GM13977 (cell line): Measurements from ENCODE around the gene TP53BP2.
"Not testable (repeated sequence)": the region's sequence is repeated elsewhere in the genome, so short reads cannot be mapped to it uniquely, and the experiment has no call there.

Source experiments
- DNase-seq: peaks from one replicate; pipeline ENCODE4 v3.0.0; 2012; ENCODE audit warnings: low spot score
- in situ Hi-C: fragments of 300-500 bp; cut with MboI; formaldehyde crosslinking; loops from one replicate; pipeline ENCODE4 v1.12.0; 2022; ENCODE audit warnings: low sequenced_read_pairs, low pct_unique_long_range_greater_than_20kb, mixed read lengths, inconsistent platforms; ENCODE audit not compliant: unreplicated experiment
- TF ChIP-seq, protein P1 (sequence below): IDR thresholded peaks from 2 replicates; pipeline ENCODE4 v1.5.1; 2012; ENCODE audit warnings: mild to moderate bottlenecking, control low read depth; ENCODE audit not compliant: insufficient read depth; ENCODE audit errors: extremely low read depth, missing control alignments

Gene TP53BP2

GRCh38 chr1:223748405-223748772 is 97.4 kb downstream of the TP53BP2 start:
- TF ChIP-seq, protein P1, sequence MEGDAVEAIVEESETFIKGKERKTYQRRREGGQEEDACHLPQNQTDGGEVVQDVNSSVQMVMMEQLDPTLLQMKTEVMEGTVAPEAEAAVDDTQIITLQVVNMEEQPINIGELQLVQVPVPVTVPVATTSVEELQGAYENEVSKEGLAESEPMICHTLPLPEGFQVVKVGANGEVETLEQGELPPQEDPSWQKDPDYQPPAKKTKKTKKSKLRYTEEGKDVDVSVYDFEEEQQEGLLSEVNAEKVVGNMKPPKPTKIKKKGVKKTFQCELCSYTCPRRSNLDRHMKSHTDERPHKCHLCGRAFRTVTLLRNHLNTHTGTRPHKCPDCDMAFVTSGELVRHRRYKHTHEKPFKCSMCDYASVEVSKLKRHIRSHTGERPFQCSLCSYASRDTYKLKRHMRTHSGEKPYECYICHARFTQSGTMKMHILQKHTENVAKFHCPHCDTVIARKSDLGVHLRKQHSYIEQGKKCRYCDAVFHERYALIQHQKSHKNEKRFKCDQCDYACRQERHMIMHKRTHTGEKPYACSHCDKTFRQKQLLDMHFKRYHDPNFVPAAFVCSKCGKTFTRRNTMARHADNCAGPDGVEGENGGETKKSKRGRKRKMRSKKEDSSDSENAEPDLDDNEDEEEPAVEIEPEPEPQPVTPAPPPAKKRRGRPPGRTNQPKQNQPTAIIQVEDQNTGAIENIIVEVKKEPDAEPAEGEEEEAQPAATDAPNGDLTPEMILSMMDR: no peak
- no peak for DNase-seq
- in situ Hi-C loops: no loop called here

DNA sequence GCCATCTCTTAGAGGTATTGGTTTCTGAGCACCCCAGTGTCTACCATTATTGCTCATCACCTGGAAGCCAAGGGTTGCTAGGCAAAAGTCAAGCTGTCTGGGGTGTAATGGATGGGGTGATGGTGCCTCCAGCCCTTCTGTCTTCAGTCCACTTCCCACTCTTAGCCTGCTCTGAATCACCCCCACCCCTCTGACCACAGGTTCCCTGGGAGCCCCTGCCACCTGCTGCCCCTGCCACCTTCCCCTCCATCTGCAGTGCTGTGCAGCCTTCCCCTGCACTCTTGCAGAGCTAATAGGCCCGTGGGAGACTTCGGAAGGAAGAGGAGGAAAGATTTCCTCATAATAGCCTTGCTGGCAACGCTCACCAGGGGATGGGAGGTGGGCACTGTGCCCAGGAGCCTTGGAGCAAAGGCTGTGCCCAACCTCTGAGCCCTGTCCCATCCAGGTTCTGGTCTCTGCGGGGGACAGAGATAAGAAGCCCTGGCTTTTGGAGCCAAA is 97.9 kb downstream of the TP53BP2 start:
- in situ Hi-C loops: no loop called here
- TF ChIP-seq, protein P1: no peak
- DNase-seq: no peak

GRCh38 chr1:223745731-223746130 is 100.0 kb downstream of the TP53BP2 start:
- TF ChIP-seq, protein P1: no peak
- in situ Hi-C loops: no loop called here
- DNase-seq: no peak

DNA sequence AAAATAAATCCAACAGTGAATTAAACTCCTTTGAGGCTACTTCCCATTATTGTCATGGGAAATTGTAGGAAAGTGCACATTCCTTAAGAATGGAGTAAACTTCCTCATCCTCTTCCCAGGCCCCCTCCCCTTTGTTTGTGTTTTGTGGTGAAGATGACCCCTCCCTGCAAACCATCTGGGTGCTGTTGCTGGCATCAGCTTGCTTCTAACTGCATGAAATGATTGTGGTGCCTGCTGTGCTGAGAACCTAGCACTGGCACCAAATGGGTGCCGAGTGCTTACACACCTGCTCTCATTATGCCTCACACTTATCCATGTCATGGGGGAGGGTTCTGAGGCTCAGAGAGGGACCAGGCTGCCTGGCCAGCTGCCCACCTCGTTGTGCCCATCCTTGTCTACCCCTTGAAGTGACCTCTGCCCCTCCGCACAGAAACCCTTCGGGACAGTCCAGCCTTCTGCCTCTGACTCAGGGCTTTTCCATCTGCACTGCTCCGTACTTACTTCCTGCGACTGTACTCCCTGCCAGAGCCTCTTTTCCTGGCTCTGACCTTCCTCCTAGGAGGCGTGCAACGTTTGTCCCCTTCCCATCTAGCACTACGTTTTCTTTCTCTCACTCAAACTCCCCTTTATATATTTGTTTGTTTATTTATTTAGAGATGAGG is 102.8 kb downstream of the TP53BP2 start:
- DNase-seq: no peak
- in situ Hi-C loops: no loop called here
- TF ChIP-seq, protein P1: no peak

GRCh38 chr1:223741861-223742260 is 103.9 kb downstream of the TP53BP2 start:
- TF ChIP-seq, protein P1: no peak
- DNase-seq: no peak
- in situ Hi-C loops: no loop called here

DNA sequence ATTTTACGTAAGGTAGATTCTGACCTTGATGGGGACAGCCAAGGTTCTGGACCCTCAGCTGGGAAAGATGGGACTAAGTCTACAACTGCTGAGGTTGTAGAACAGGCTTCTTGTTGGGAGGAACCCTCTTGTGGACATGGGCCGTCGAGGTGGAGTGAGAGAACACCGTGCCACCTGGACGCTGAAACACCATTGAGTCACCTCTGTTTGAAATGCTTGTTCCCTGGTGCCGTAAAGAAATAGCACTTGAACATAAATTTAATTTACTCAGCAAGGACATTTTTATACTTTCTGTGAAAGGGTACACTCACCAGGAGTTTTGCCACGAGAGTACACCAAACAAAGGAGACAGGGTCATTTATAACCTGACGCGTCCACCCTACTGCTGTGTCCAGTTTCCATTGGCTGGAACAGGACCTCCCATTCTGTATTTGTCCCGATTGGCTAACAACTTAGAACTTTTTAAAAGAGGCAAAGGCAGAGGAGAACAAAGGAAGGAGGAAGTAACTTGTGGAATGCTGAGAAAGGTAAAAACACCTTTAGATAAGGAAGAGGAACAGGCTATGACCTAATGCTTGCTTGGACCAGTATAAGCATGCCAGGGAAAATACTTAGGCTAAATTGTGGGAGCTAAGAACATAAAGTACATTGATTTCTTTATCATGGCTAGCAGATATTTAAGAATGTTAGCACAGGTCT is 105.6 kb downstream of the TP53BP2 start:
- in situ Hi-C loops, DNase-seq: not testable (repeated sequence)

DNA sequence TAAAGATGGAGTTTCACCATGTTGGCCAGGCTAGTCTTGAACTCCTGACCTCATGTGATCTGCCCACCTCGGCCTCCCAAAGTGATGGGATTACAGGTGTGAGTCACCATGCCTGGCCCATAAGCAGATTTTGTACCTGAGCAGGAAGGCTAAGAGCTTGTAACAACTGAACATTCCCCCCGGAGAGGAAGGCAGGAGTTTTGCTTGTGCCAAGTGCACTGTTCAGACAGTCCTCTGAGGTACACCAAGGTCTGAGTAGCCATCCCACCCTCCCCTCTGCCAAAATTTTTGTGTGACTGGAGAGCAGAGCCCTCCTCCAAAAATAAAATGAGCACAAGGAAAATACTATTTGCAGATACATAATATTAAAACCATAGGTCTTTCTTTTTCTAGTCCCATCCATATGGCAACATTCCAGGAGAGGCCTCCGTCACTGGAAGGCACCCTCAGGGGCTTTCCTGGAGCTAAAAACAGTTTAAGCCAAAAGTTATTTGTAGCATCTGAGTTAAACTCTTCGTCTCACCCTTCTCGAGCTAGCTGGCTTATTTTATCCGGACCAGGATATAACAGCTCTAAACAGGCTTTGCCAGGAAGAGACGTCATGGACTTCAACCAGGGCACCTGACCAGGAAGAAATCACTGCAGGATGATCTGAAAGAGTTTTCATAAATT is 106.2 kb downstream of the TP53BP2 start:
- in situ Hi-C loops: no loop called here
- TF ChIP-seq, protein P1: no peak
- no peak for DNase-seq
